Fibroblast of skin of right quadriceps (primary cell): ENCODE results near the gene ADORA2B.
"Not testable (repeated sequence)": the region's sequence is repeated elsewhere in the genome, so short reads cannot be mapped to it uniquely, and the experiment has no call there.

Source experiments
- DNase-seq: peaks from one replicate; pipeline ENCODE4 v3.0.0-alpha.2; 2013

Gene ADORA2B

GRCh38 chr17:15944759-15945526 is at the start of gene ADORA2B:
ADORA2B (plus strand) TSS chr17:15945130; CDS start chr17:15945249, 119 bp downstream.
- DNase-seq, result peak; percentile 75

- no peak for DNase-seq
Measured at GRCh38 chr17:15896277-15896676, 48.7 kb upstream of the ADORA2B start.

- DNase-seq, result no peak
Measured at GRCh38 chr17:15896834-15897233, 48.1 kb upstream of the ADORA2B start.

- not testable (repeated sequence) for DNase-seq
Measured at GRCh38 chr17:15899596-15899995, 45.3 kb upstream of the ADORA2B start.

- no peak for DNase-seq
Measured at GRCh38 chr17:15900871-15901270, 44.1 kb upstream of the ADORA2B start.

GRCh38 chr17:15905236-15905635 is 39.7 kb upstream of the ADORA2B start:
- not testable (repeated sequence) for DNase-seq

GRCh38 chr17:15907290-15907689 is 37.6 kb upstream of the ADORA2B start:
- DNase-seq, result no peak

GRCh38 chr17:15908378-15908777 is 36.6 kb upstream of the ADORA2B start:
- no peak for DNase-seq

GRCh38 chr17:15909481-15909991 is 35.4 kb upstream of the ADORA2B start:
- no peak for DNase-seq

- DNase-seq, result no peak
Measured at GRCh38 chr17:15910791-15911190, 34.1 kb upstream of the ADORA2B start.

- not testable (repeated sequence) for DNase-seq
Measured at GRCh38 chr17:15911701-15912100, 33.2 kb upstream of the ADORA2B start.

GRCh38 chr17:15912416-15912955 is 32.4 kb upstream of the ADORA2B start:
- DNase-seq, result no peak

- no peak for DNase-seq
Measured at GRCh38 chr17:15913826-15914225, 31.1 kb upstream of the ADORA2B start.

GRCh38 chr17:15914400-15915170 is 30.3 kb upstream of the ADORA2B start:
- DNase-seq, result no peak

- DNase-seq, result no peak
Measured at GRCh38 chr17:15915961-15916360, 29.0 kb upstream of the ADORA2B start.

- DNase-seq, result no peak
Measured at GRCh38 chr17:15917021-15917437, 27.9 kb upstream of the ADORA2B start.

- DNase-seq, result no peak
Measured at GRCh38 chr17:15917438-15918027, 27.4 kb upstream of the ADORA2B start.

GRCh38 chr17:15918261-15918660 is 26.7 kb upstream of the ADORA2B start:
- DNase-seq, result no peak

- DNase-seq, result no peak
Measured at GRCh38 chr17:15918661-15919259, 26.2 kb upstream of the ADORA2B start.

- no peak for DNase-seq
Measured at GRCh38 chr17:15919466-15919865, 25.5 kb upstream of the ADORA2B start.

GRCh38 chr17:15920758-15921239 is 24.1 kb upstream of the ADORA2B start:
- DNase-seq, result peak; percentile 94

- no peak for DNase-seq
Measured at GRCh38 chr17:15921640-15922039, 23.3 kb upstream of the ADORA2B start.

GRCh38 chr17:15922586-15922985 is 22.3 kb upstream of the ADORA2B start:
- DNase-seq, result no peak
